ENCODE data around the gene CLEC4G.

Gene CLEC4G

GRCh38 chr19:7698583-7698982 lies 33.3 kb downstream of the CLEC4G start:
- no peak for DNase-seq (ENCODE audit: low read depth in 2 of 2)

- no peak for DNase-seq (ENCODE audit: low read depth in 2 of 2)
Observed at GRCh38 chr19:7697721-7698287, 34.1 kb downstream of the CLEC4G start.

GRCh38 chr19:7694499-7694898 lies 37.4 kb downstream of the CLEC4G start:
- DNase-seq (ENCODE audit: low read depth in 2 of 2) = no peak

GRCh38 chr19:7692417-7693088 lies 39.4 kb downstream of the CLEC4G start:
- DNase-seq (ENCODE audit: low read depth in 2 of 2) = no peak

- no peak for DNase-seq (ENCODE audit: low read depth in 2 of 2)
Observed at GRCh38 chr19:7691497-7691896, 40.4 kb downstream of the CLEC4G start.

GRCh38 chr19:7690779-7691258 lies 41.1 kb downstream of the CLEC4G start:
- DNase-seq (ENCODE audit: low read depth in 2 of 2) = no peak

- no peak for DNase-seq (ENCODE audit: low read depth in 2 of 2)
Observed at GRCh38 chr19:7689165-7689564, 42.7 kb downstream of the CLEC4G start.

GRCh38 chr19:7687177-7687576 lies 44.7 kb downstream of the CLEC4G start:
- no peak for DNase-seq (ENCODE audit: low read depth in 2 of 2)

GRCh38 chr19:7685546-7686445 lies 46.1 kb downstream of the CLEC4G start:
- no peak for DNase-seq (ENCODE audit: low read depth in 2 of 2)

- DNase-seq (ENCODE audit: low read depth in 2 of 2) = no peak
Observed at GRCh38 chr19:7682175-7682855, 49.6 kb downstream of the CLEC4G start.

GRCh38 chr19:7681340-7682174 lies 50.4 kb downstream of the CLEC4G start:
- peak; percentile 75 to 78 for DNase-seq (ENCODE audit: low read depth in 2 of 2)

- peak; percentile 77 to 82 for DNase-seq (ENCODE audit: low read depth in 2 of 2)
Observed at GRCh38 chr19:7680606-7681339, 51.1 kb downstream of the CLEC4G start, which contains the start of gene TRAPPC5. Gene TRAPPC5 (plus strand): TSS chr19:7680833. CDS start chr19:7682254, 1,421 bp downstream.

- no peak for DNase-seq (ENCODE audit: low read depth in 2 of 2)
Observed at GRCh38 chr19:7679771-7680605, 51.9 kb downstream of the CLEC4G start.

GRCh38 chr19:7678971-7679751 lies 52.7 kb downstream of the CLEC4G start:
- DNase-seq (ENCODE audit: low read depth in 2 of 2) = peak in 1 of 2 donors; percentile 46

Measured in stimulated activated CD8-positive, alpha-beta memory T cell treated with anti-CD3 and anti-CD28 coated beads, Interleukin-2, amount 100 ng/mL, for 48 hours (primary cell).